Measurements from ENCODE around the gene GNG4.
A peak's percentile ranks its signal among the peaks of the same experiment; 100 is the strongest.

Gene GNG4

GRCh38 chr1:235649368-235650163 lies at the start of gene GNG4:
TSS of gene GNG4 (minus strand) at chr1:235649784. CDS start at chr1:235583838, 65,946 bp downstream.
- no peak for DNase-seq (ENCODE audit: low read depth in 2 of 3, low spot score in 1 of 3)

GRCh38 chr1:235697508-235697907 lies 47.9 kb upstream of the GNG4 start:
- peak in 1 of 3 donors; percentile 14 for DNase-seq (ENCODE audit: low read depth in 2 of 3, low spot score in 1 of 3)

- DNase-seq (ENCODE audit: low read depth in 2 of 3, low spot score in 1 of 3): no peak
These were observed 39.8 kb upstream of the GNG4 start for GRCh38 chr1:235689356-235689755.

GRCh38 chr1:235688096-235688495 lies 38.5 kb upstream of the GNG4 start:
- no peak for DNase-seq (ENCODE audit: low read depth in 2 of 3, low spot score in 1 of 3)

GRCh38 chr1:235683653-235684052 lies 34.1 kb upstream of the GNG4 start:
- no peak for DNase-seq (ENCODE audit: low read depth in 2 of 3, low spot score in 1 of 3)

GRCh38 chr1:235682216-235682615 lies 32.6 kb upstream of the GNG4 start:
- no peak for DNase-seq (ENCODE audit: low read depth in 2 of 3, low spot score in 1 of 3)

GRCh38 chr1:235679644-235680043 lies 30.1 kb upstream of the GNG4 start:
- no peak for DNase-seq (ENCODE audit: low read depth in 2 of 3, low spot score in 1 of 3)

GRCh38 chr1:235679005-235679404 lies 29.4 kb upstream of the GNG4 start:
- DNase-seq (ENCODE audit: low read depth in 2 of 3, low spot score in 1 of 3): no peak

- no peak for DNase-seq (ENCODE audit: low read depth in 2 of 3, low spot score in 1 of 3)
These were observed 25.7 kb upstream of the GNG4 start for GRCh38 chr1:235675152-235675890.

- no peak for DNase-seq (ENCODE audit: low read depth in 2 of 3, low spot score in 1 of 3)
These were observed 24.4 kb upstream of the GNG4 start for GRCh38 chr1:235673981-235674380.

- DNase-seq (ENCODE audit: low read depth in 2 of 3, low spot score in 1 of 3): no peak
These were observed 22.4 kb upstream of the GNG4 start for GRCh38 chr1:235671992-235672391.

GRCh38 chr1:235670157-235670776 lies 20.7 kb upstream of the GNG4 start:
- no peak for DNase-seq (ENCODE audit: low read depth in 2 of 3, low spot score in 1 of 3)

- no peak for DNase-seq (ENCODE audit: low read depth in 2 of 3, low spot score in 1 of 3)
These were observed 19.7 kb upstream of the GNG4 start for GRCh38 chr1:235669277-235669676.

- DNase-seq (ENCODE audit: low read depth in 2 of 3, low spot score in 1 of 3): no peak
These were observed 14.0 kb upstream of the GNG4 start for GRCh38 chr1:235663628-235664027.

GRCh38 chr1:235661568-235661967 lies 12.0 kb upstream of the GNG4 start:
- DNase-seq (ENCODE audit: low read depth in 2 of 3, low spot score in 1 of 3): no peak

GRCh38 chr1:235659186-235659771 lies 9.7 kb upstream of the GNG4 start:
- no peak for DNase-seq (ENCODE audit: low read depth in 2 of 3, low spot score in 1 of 3)

GRCh38 chr1:235657747-235658526 lies 8.4 kb upstream of the GNG4 start:
- DNase-seq (ENCODE audit: low read depth in 2 of 3, low spot score in 1 of 3): no peak

- DNase-seq (ENCODE audit: low read depth in 2 of 3, low spot score in 1 of 3): no peak
These were observed 7.7 kb upstream of the GNG4 start for GRCh38 chr1:235657269-235657668.

- no peak for DNase-seq (ENCODE audit: low read depth in 2 of 3, low spot score in 1 of 3)
These were observed 2.8 kb upstream of the GNG4 start for GRCh38 chr1:235652364-235652763.

GRCh38 chr1:235651170-235651806 lies 1.7 kb upstream of the GNG4 start:
- DNase-seq (ENCODE audit: low read depth in 2 of 3, low spot score in 1 of 3): no peak
